IMR-90 (cell line): ENCODE results near the gene FABP2. TPM values are rescaled to one million over a fixed set of nuclear protein-coding genes. Genes with fewer than 3 reads are reported as not detected.
"Not testable (repeated sequence)": the region's sequence is repeated elsewhere in the genome, so short reads cannot be mapped to it uniquely, and the experiment has no call there.

Experiments used
- ATAC-seq: fragments of 200-7000 bp; cut with Tn5 transposase; 2 replicates; pipeline ENCODE4 v1.9.1; 2020; ENCODE audit warnings: low read depth, mild to moderate bottlenecking, moderate library complexity
- BruUV-seq: library from RNA; stranded (reverse); fragments of 400-500 nt; replicated peaks from 2 replicates; lab custom pipeline; 2021; lab: Mats Ljungman, UMichigan
- CTCF ChIA-PET: fragments of 300-600 bp; formaldehyde crosslinking; extraction: SDS; loops from one replicate; lab custom pipeline; 2021; ENCODE audit warnings: antibody characterized with exemption; lab: Yijun Ruan, JAX
- POLR2A ChIA-PET: fragments of 300-600 bp; sonication (Branson Sonifier 250); formaldehyde crosslinking; loops from one replicate; lab custom pipeline; 2022; ENCODE audit warnings: antibody characterized with exemption; ENCODE audit not compliant: unreplicated experiment; lab: Charles Lee
- DNase-seq: peaks from one replicate; pipeline ENCODE4 v3.0.0; 2013
- H2AFZ ChIP-seq: replicated peaks from 2 replicates; pipeline ENCODE3; 2013; ENCODE audit warnings: low read length, mild to moderate bottlenecking; ENCODE audit not compliant: poor library complexity
- H2AK5ac ChIP-seq: 2 replicates; pipeline ENCODE4 v1.6.1; 2013; ENCODE audit warnings: low read depth, low read length, inconsistent platforms
- H2AK9ac ChIP-seq: replicated peaks from 2 replicates; pipeline ENCODE3; 2013; ENCODE audit warnings: mild to moderate bottlenecking, low read depth, low read length, moderate library complexity; ENCODE audit not compliant: poor library complexity
- H2BK120ac ChIP-seq: 2 replicates; pipeline ENCODE4 v1.6.1; 2013; ENCODE audit warnings: low read depth, low read length, inconsistent platforms
- H2BK15ac ChIP-seq: 3 replicates; pipeline ENCODE4 v1.6.1; 2013; ENCODE audit warnings: low read depth, low read length, inconsistent platforms
- H2BK20ac ChIP-seq: 2 replicates; pipeline ENCODE4 v1.6.1; 2013; ENCODE audit warnings: low read depth, mild to moderate bottlenecking, inconsistent platforms, low read length, moderate library complexity
- H2BK5ac ChIP-seq: 2 replicates; pipeline ENCODE4 v1.6.1; 2013; ENCODE audit warnings: mild to moderate bottlenecking, low read depth, low read length, inconsistent platforms; ENCODE audit not compliant: poor library complexity, severe bottlenecking
- H3K14ac ChIP-seq: replicated peaks from 2 replicates; pipeline ENCODE4 v1.6.1; 2013; ENCODE audit warnings: low read depth, low read length, inconsistent platforms
- H3K18ac ChIP-seq: 2 replicates; pipeline ENCODE4 v1.6.1; 2013; ENCODE audit warnings: low read depth, low read length, control low read depth
- H3K23ac ChIP-seq: 2 replicates; pipeline ENCODE4 v1.6.1; 2013; ENCODE audit warnings: low read depth, low read length, inconsistent platforms
- H3K27ac ChIP-seq: 2 replicates; pipeline ENCODE4 v1.5.1; 2013; ENCODE audit warnings: mild to moderate bottlenecking, control low read depth, low read length; ENCODE audit not compliant: insufficient read depth
- H3K27me3 ChIP-seq: 2 replicates; pipeline ENCODE4 v1.6.1; 2013; ENCODE audit warnings: low read length; ENCODE audit not compliant: control insufficient read depth, insufficient read depth
- H3K36me3 ChIP-seq: 2 replicates; pipeline ENCODE4 v1.6.1; 2013; ENCODE audit warnings: low read length, mixed read lengths; ENCODE audit not compliant: control insufficient read depth, insufficient read depth
- H3K4ac ChIP-seq: 2 replicates; pipeline ENCODE4 v1.6.1; 2013; ENCODE audit warnings: low read depth, low read length, inconsistent platforms
- H3K4me1 ChIP-seq: 2 replicates; pipeline ENCODE4 v1.6.1; 2013; ENCODE audit warnings: low read length, mixed read lengths; ENCODE audit not compliant: control insufficient read depth, insufficient read depth
- H3K4me2 ChIP-seq: 2 replicates; pipeline ENCODE4 v1.6.1; 2013; ENCODE audit warnings: low read depth, mild to moderate bottlenecking, control low read depth, low read length, moderate library complexity
- H3K4me3 ChIP-seq: 2 replicates; pipeline ENCODE4 v1.5.1; 2013; ENCODE audit warnings: low read depth, mild to moderate bottlenecking, control low read depth, low read length, moderate library complexity; ENCODE audit not compliant: insufficient read depth
- H3K56ac ChIP-seq: 2 replicates; pipeline ENCODE4 v1.6.1; 2013; ENCODE audit warnings: low read length, inconsistent platforms; ENCODE audit not compliant: insufficient read depth; ENCODE audit errors: extremely low read depth
- H3K79me1 ChIP-seq, 2 experiments: 2 replicates each; pipeline ENCODE4 v1.6.1; 2013; ENCODE audit warnings: low read length in 2 of 2, inconsistent platforms in 1 of 2, low read depth in 1 of 2
- H3K9ac ChIP-seq: 2 replicates; pipeline ENCODE4 v1.6.1; 2013; ENCODE audit warnings: low read depth, low read length, control low read depth
- H3K9me1 ChIP-seq: 2 replicates; pipeline ENCODE4 v1.6.1; 2013; ENCODE audit warnings: low read length, inconsistent platforms; ENCODE audit not compliant: insufficient read depth
- H3K9me3 ChIP-seq: 2 replicates; pipeline ENCODE4 v1.6.1; 2013; ENCODE audit warnings: low read length; ENCODE audit not compliant: control insufficient read depth, insufficient read depth
- H4K20me1 ChIP-seq: 2 replicates; pipeline ENCODE4 v1.6.1; 2013; ENCODE audit warnings: low read length, inconsistent platforms; ENCODE audit not compliant: insufficient read depth
- H4K5ac ChIP-seq: 2 replicates; pipeline ENCODE4 v1.6.1; 2013; ENCODE audit warnings: mild to moderate bottlenecking, low read depth, low read length, control low read depth
- H4K8ac ChIP-seq, 2 experiments: 2 replicates each; pipeline ENCODE4 v1.6.1; 2013; ENCODE audit warnings: low read depth in 2 of 2, low read length in 2 of 2, control low read depth in 1 of 2, inconsistent platforms in 1 of 2
- H4K91ac ChIP-seq: 2 replicates; pipeline ENCODE4 v1.6.1; 2013; ENCODE audit warnings: low read depth, low read length, inconsistent platforms; ENCODE audit not compliant: insufficient read depth
- WGBS, 2 experiments: methylation state at CpG; one replicate each; pipeline versions ENCODE4 v1.1.5 to v1.1.7; 2013; ENCODE audit warnings: missing lambda C conversion rate in 2 of 2; ENCODE audit not compliant: insufficient read length in 1 of 2; ENCODE audit errors: extremely low coverage in 2 of 2; 5-methylcytosine and 5-hydroxymethylcytosine counted together
- dilution Hi-C: fragments of 300-500 bp; cut with HindIII; formaldehyde crosslinking; loops from one replicate; pipeline ENCODE4 v1.14.3; 2018; ENCODE audit warnings: low sequenced_read_pairs; ENCODE audit not compliant: unreplicated experiment
- in situ Hi-C: fragments of 300-500 bp; cut with MboI; formaldehyde crosslinking; loops from 3 replicates; pipeline ENCODE4 v1.14.3; 2019; ENCODE audit warnings: low sequenced_read_pairs, inconsistent platforms, mixed read lengths
- intact Hi-C: fragments of 100-400 bp; cut with micrococcal nuclease; formaldehyde crosslinking; loops from 2 replicates; pipeline ENCODE4 v1.10.0; 2022
- polyA plus RNA-seq, 3 experiments: library from polyadenylated mRNA; depleted of rRNA; stranded (reverse); fragments of >200 nt; gene quantifications; 2 replicates each; pipeline ENCODE4 v1.2.3, GENCODE V29; 2012; ENCODE audit warnings: low replicate concordance in 1 of 3
- total RNA-seq: library from RNA; depleted of rRNA; stranded (reverse); fragments of >200 nt; gene quantifications from 2 replicates; pipeline ENCODE4 v1.2.3, GENCODE V29; 2012

FABP2 gene
- total and polyA plus RNA-seq, 2 of the 4 experiments (the other 2 are of a cell fraction), result not detected

DNA sequence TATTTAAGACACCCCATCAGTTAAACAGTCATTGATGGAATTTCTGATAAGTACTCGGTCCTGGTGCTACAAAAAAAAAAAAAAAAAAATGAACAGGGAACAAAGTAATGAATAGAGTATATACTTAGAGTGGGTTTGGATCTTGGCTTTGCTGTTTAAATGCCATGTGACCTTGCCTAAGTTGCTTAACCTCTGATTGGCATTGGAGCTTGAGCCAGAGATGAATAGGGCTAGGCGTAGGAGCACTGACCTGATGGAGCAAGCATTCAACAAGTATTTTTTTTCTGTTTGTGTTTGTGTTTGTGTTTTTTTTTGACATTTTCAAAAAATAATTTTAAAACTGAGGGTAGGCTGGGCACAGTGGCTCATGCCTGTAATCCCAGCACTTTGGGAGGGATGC, 37.9 kb upstream of the FABP2 start:
- H3K27me3 ChIP-seq, H2BK5ac ChIP-seq, H3K9ac ChIP-seq, H3K9me3 ChIP-seq, in situ Hi-C loops, H2AFZ ChIP-seq, H2BK120ac ChIP-seq, H3K18ac ChIP-seq, H3K9me1 ChIP-seq, H2AK9ac ChIP-seq, H3K4me3 ChIP-seq, H3K56ac ChIP-seq, POLR2A ChIA-PET, ATAC-seq, BruUV-seq, intact Hi-C loops, H4K8ac ChIP-seq, H4K91ac ChIP-seq, dilution Hi-C loops, H3K4me2 ChIP-seq, CTCF ChIA-PET, H3K14ac ChIP-seq, H3K4ac ChIP-seq, H4K5ac ChIP-seq, H3K27ac ChIP-seq, H2BK20ac ChIP-seq, H3K36me3 ChIP-seq, H2AK5ac ChIP-seq, H3K4me1 ChIP-seq, DNase-seq, H3K79me1 ChIP-seq, H2BK15ac ChIP-seq, H4K20me1 ChIP-seq, H3K23ac ChIP-seq: not testable (repeated sequence)
- no CpG with 5 or more reads among the region's 2 CpGs for WGBS, 2 experiments

GRCh38 chr4:119356796-119357195, 34.9 kb upstream of the FABP2 start:
- in situ Hi-C loops, H2BK5ac ChIP-seq, H3K9me1 ChIP-seq, H3K23ac ChIP-seq, H3K18ac ChIP-seq, H2AK5ac ChIP-seq, H3K56ac ChIP-seq, H2BK15ac ChIP-seq, H3K79me1 ChIP-seq, POLR2A ChIA-PET, H3K36me3 ChIP-seq, dilution Hi-C loops, H4K5ac ChIP-seq, H4K20me1 ChIP-seq, H3K4me1 ChIP-seq, H3K4me2 ChIP-seq, ATAC-seq, H2AFZ ChIP-seq, H3K4ac ChIP-seq, H2BK20ac ChIP-seq, H3K9me3 ChIP-seq, CTCF ChIA-PET, H4K8ac ChIP-seq, H2BK120ac ChIP-seq, H3K27ac ChIP-seq, H2AK9ac ChIP-seq, BruUV-seq, intact Hi-C loops, H3K14ac ChIP-seq, H4K91ac ChIP-seq, H3K9ac ChIP-seq, H3K27me3 ChIP-seq, H3K4me3 ChIP-seq: not testable (repeated sequence)
- no CpG with 5 or more reads among the region's 1 CpG for WGBS, 2 experiments
- DNase-seq, result peak; percentile 2
